Ovary (tissue), 9 donors: Measurements from ENCODE around the gene OGFOD2. TPM values are rescaled to one million over a fixed set of nuclear protein-coding genes. Genes with fewer than 3 reads are reported as not detected.

Source experiments
- DNase-seq, 5 donors: peaks; one replicate each; pipeline ENCODE4 v3.0.0-alpha.2; 2019 to 2020
- H3K27ac ChIP-seq, 2 donors: fragments of 200-600 bp; one replicate each; pipeline versions ENCODE4 v1.5.1 to v1.8.0; 2019 to 2022
- H3K27me3 ChIP-seq: fragments of 200-600 bp; one replicate; pipeline ENCODE4 v1.8.0; 2022
- H3K36me3 ChIP-seq: fragments of 200-600 bp; sonication (generic); one replicate; pipeline ENCODE4 v1.5.1; 2019
- H3K4me1 ChIP-seq: one replicate; pipeline ENCODE4 v1.8.1; 2013; ENCODE audit warnings: mild to moderate bottlenecking, moderate library complexity; ENCODE audit not compliant: insufficient read depth
- H3K4me3 ChIP-seq: fragments of 200-600 bp; sonication (generic); one replicate; pipeline ENCODE4 v1.5.1; 2017
- H3K9me3 ChIP-seq, 2 donors: fragments of 200-600 bp in 1 of 2; sonication (generic) in 1 of 2; one replicate each; pipeline versions ENCODE4 v1.5.1 to v1.8.1; 2013 to 2019; ENCODE audit warnings: mild to moderate bottlenecking in 1 of 2, moderate library complexity in 1 of 2
- CTCF ChIP-seq, 3 donors: fragments of 450-650 bp in 2 of 3; fragments of 200-600 bp in 1 of 3; IDR thresholded peaks; one replicate each; pipeline versions ENCODE4 v1.5.1 to v1.8.0; 2016 to 2022; ENCODE audit warnings: antibody characterized with exemption in 3 of 3, mild to moderate bottlenecking in 1 of 3
- EP300 ChIP-seq: sonication (generic); formaldehyde crosslinking; IDR thresholded peaks from one replicate; pipeline ENCODE4 v1.6.1; 2017; ENCODE audit warnings: antibody characterized with exemption
- POLR2A ChIP-seq: fragments of 450-650 bp; IDR thresholded peaks from one replicate; pipeline ENCODE4 v1.6.1; 2017; ENCODE audit warnings: antibody characterized with exemption, mild to moderate bottlenecking, moderate library complexity
- WGBS, 3 donors: extraction: QIAGEN DNeasy Blood & Tissue Kit in 1 of 3; methylation state at CpG; one replicate each; pipeline versions ENCODE4 v1.1.5 to v1.1.7; 2013 to 2017; 5-methylcytosine and 5-hydroxymethylcytosine counted together
- intact Hi-C, 4 donors: fragments of 100-400 bp; cut with DNase I; formaldehyde crosslinking; loops; one replicate each; pipeline versions ENCODE4 v1.11.0 to v1.15.1; 2022 to 2023
- polyA plus RNA-seq, 2 donors: library from polyadenylated mRNA; stranded (reverse); fragments of 200-250 nt in 1 of 2; fragments of 350-450 nt in 1 of 2; fragmentation: Illumina TruSeq in 1 of 2; extraction: RNeasy Lipid Tissue Mini Kit (QIAGEN cat#74804) in 1 of 2; gene quantifications; one replicate each; pipeline ENCODE4 v1.2.3, GENCODE V29; 2013 to 2014
- total RNA-seq, 7 donors: library from RNA; depleted of rRNA in 2 of 7; stranded (reverse); fragments of >200 nt in 2 of 7; fragmentation: NEBNext Ultra II Directional in 3 of 7; extraction: Animal tissue kit (Norgen Biotek cat#: 25700) in 3 of 7; gene quantifications; one replicate each; pipeline versions ENCODE4 v1.1.0 to v1.2.4, GENCODE V29; 2016 to 2023
- donor health status: DM: no; HTN: no; CAD: no; lungs with moderate emphysema.
- donor health status: DM: no; HTN: no; CAD: no.
- donor health status: Bipolar disorder and iron deficiency.
- donor health status: DM: yes; HTN: yes; CAD: no.
- donor health status: DM: no; HTN: no; CAD: no.
- donor health status: DM: yes; HTN: yes; CAD: no.

Gene OGFOD2
- total and polyA plus RNA-seq, 9 donors = 1.4 to 17.6 (median 16.8) TPM

GRCh38 chr12:122929148-122929538 lies 45.9 kb upstream of the OGFOD2 start:
- no peak for DNase-seq
- 88 to 92% (median 91%) methylated on average over 14 of the region's 14 CpGs for WGBS, 3 donors
- TF ChIP-seq EP300 (no peak), POLR2A (no peak), CTCF (IDR thresholded peaks at IDR 0.05) (no peak)

GRCh38 chr12:122929812-122930211 lies 45.2 kb upstream of the OGFOD2 start:
- no peak for DNase-seq
- 95 to 97% (median 95%) methylated on average over 22 to 23 of the region's 23 CpGs for WGBS, 3 donors
- Histone ChIP-seq H3K27me3 (no peaks in the 10 kb centered on the region), H3K4me1 (no peaks in the 10 kb centered on the region), H3K36me3 (no peaks in the 10 kb centered on the region), H3K27ac (no peak overlapping the region), H3K4me3 (no peak overlapping the region), H3K9me3 (no peaks in the 10 kb centered on the region)
- TF ChIP-seq EP300 = no peak
- no peak for TF ChIP-seq POLR2A
- no peak for TF ChIP-seq CTCF (IDR thresholded peaks at IDR 0.05)
- intact Hi-C loops = no loop called here

More at GRCh38 chr12:122929148-122929538, 45.9 kb upstream of the OGFOD2 start:
- Histone ChIP-seq H3K27me3 (no peaks in the 10 kb centered on the region), H3K27ac (no peak overlapping the region), H3K4me1 (no peaks in the 10 kb centered on the region), H3K9me3 (no peaks in the 10 kb centered on the region), H3K36me3 (no peaks in the 10 kb centered on the region), H3K4me3 (no peak overlapping the region)
- intact Hi-C loops = no loop called here

GRCh38 chr12:122932207-122932606 lies 42.8 kb upstream of the OGFOD2 start:
- no peak overlapping the region for H3K4me3 ChIP-seq
- intact Hi-C loops = no loop called here
- H3K36me3 ChIP-seq = no peaks in the 10 kb centered on the region
- no peaks in the 10 kb centered on the region for H3K4me1 ChIP-seq
- H3K9me3 ChIP-seq = no peaks in the 10 kb centered on the region
- no peak for DNase-seq
- 91 to 94% (median 91%) methylated on average over 8 of the region's 8 CpGs for WGBS, 3 donors
- TF ChIP-seq CTCF (IDR thresholded peaks at IDR 0.05) (no peak), POLR2A (no peak), EP300 (no peak)
- H3K27me3 ChIP-seq = no peaks in the 10 kb centered on the region
- no peak overlapping the region for H3K27ac ChIP-seq

GRCh38 chr12:122934722-122935121 lies 40.3 kb upstream of the OGFOD2 start:
- DNase-seq = no peak
- Histone ChIP-seq H3K36me3 (no peaks in the 10 kb centered on the region), H3K4me1 (no peaks in the 10 kb centered on the region), H3K9me3 (no peaks in the 10 kb centered on the region), H3K27ac (no peak overlapping the region), H3K27me3 (no peaks in the 10 kb centered on the region), H3K4me3 (no peak overlapping the region)
- 63 to 72% (median 67%) methylated on average over 3 of the region's 3 CpGs for WGBS, 3 donors
- TF ChIP-seq CTCF (IDR thresholded peaks at IDR 0.05) (no peak), EP300 (no peak), POLR2A (no peak)
- intact Hi-C loops = no loop called here
